HG03025 (cell line): ENCODE measurements around the gene CRLF1.

Experiments
- ATAC-seq: cut with Tn5 transposase; IDR thresholded peaks from one replicate; pipeline ENCODE4 v1.9.1; 2021; ENCODE audit warnings: mild to moderate bottlenecking, moderate library complexity; ENCODE audit not compliant: unreplicated experiment, low FRiP score

CRLF1 gene, protein sequence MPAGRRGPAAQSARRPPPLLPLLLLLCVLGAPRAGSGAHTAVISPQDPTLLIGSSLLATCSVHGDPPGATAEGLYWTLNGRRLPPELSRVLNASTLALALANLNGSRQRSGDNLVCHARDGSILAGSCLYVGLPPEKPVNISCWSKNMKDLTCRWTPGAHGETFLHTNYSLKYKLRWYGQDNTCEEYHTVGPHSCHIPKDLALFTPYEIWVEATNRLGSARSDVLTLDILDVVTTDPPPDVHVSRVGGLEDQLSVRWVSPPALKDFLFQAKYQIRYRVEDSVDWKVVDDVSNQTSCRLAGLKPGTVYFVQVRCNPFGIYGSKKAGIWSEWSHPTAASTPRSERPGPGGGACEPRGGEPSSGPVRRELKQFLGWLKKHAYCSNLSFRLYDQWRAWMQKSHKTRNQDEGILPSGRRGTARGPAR

DNA sequence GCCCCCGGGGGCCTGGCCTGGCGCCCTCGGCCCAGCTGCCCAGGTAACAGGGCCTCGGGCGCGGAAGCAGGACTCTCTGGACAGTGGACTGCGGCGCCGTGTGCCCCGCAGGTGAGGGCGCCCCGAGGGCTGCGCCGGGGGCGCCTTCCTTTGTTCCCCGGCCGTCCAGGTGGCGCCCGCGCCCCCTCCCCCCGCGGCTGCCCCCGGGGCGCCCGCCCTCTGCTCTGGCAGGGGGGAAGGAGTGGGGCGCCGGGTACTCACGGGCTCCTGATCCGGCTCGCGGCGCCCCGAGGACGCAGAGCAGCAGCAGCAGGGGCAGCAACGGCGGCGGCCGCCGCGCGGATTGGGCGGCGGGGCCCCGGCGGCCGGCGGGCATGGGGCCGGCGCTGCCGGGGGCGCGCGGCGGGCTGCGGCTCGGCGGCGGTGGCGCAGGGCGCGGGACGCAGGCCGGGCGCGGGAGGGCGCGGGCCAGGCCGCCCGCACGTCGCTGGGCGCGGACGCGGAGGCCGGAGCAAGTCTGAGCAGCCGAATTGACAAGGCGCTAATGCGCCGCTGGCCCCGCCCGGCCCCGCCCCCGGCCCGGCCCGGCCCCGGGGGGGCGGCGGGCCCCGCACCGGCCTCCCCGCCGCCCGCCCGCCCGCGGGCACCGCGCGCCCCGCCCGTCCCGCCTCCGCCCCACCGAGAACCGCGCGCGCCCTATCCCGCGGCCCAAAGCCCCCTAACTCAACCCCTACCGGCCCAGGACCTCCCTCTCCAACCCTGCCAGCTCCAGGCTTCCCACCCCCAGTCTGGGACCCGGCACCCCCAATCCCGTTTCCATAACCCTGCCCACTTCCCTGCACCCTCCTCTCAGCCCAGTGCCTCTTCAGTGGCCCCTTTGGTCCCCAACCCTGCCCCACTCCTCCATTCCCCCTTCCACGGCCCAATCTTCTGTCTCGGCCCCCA, at the start of gene CRLF1:
Gene CRLF1, minus strand, starts transcription at position 519 of the 945 bp plus-strand sequence. Its CDS starts 143 bp downstream, at position 376.
- no peak for ATAC-seq

DNA sequence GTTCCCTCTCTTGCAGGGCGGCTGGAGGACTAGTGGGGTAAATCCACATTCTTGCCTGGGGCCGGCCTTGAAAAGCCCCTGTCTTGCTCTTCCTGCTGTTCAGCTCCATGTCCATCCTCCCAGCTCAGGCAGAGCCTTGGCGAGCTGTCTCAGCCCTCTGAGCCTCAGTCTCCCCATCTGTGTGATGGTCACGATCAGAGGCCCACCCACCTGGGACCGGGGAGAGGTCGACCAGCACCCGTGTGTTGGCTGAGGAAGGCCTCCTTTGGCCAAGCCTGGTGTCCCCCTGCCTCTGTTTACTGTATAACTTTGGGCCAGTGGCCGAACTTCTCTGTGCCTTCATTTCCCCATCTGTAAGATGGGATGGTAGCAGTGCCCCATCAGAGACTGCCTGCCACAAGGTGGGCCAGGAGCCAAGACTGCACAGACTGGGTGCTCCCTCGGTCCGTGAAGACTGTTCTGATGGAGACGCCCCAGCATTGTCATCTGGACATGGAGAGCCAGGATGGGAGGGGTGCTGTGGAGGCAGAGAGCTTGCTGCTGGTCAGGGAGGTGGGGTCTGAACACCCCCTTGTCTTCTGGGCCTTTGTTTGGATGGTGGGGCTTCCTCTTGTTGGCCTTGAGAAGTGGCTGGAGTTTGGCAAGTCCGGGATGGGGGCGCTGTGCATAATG, 48.7 kb upstream of the CRLF1 start:
- no peak for ATAC-seq

DNA sequence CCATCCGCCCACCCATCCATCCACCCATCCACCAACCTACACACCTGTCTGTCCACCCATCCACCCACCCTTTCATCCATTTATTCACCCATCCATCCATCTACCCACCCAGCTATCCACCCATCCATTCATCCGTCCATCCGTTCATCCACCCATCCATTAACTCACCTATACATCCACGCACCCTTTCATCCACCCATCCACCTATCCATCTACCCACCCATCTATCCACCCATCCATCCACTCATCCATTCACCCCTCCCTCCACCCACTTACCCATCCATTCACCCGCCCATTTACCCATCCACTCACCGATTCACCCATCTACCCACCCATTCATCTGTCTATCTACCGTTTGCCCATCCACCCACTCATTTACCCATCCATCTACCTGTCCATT, 47.9 kb upstream of the CRLF1 start:
- ATAC-seq: no peak

DNA sequence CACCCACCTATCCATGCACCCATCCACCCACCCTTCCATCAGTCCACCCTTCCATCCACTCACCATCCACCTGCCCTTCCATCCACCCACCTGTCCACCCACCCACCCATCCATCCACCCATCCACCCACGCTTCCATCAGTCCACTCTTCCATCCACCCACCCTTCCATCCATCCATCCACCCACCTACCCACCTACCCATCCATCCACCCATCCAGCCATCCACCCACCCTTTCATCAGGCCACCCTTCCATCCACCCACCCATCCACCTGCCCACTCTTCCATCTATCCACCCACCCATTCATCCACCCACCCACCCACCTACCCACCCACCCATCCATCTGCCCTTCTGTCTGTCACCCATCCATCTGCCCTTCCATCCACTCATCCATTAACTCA, 47.3 kb upstream of the CRLF1 start:
- ATAC-seq: no peak

DNA sequence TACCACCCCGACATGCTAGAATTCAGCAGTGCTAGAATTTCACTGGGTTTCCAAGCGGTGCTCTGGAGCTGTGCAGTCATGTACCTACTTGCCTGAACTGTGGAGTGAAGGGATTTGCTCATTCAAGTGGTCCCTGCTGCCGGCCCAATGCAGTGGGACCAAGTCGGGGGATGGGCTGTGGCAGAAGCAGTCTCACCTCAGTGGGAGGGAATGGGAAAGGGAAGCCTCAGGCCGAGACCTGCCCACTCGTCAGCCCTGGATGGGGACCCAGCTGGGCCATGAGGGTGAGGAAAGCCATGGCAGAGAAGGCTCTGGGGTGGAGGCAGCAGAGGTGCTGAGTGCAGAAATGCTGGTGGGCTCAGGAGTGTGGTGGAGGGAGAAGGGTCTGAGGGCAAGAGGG, 45.1 kb upstream of the CRLF1 start:
- no peak for ATAC-seq

DNA sequence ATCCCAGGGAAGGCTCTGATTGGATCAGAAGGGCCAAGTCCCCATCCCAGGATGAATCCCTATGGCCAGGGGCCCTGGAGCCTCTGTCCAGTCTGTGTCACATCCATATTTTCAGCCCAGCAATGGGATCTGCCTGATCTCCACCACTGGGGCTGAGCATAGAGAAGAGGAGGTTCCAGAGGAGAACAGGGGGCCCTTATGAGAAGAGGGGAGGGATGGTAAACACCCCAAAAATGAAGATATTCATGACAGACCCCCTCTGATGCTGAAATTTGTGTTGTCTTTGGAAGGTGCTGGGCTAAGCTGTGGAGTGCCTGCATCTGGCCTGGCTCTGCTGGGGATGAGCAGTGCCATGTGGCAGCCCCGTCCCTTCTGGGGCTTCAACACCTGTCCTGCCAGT, 44.7 kb upstream of the CRLF1 start:
- ATAC-seq: no peak

DNA sequence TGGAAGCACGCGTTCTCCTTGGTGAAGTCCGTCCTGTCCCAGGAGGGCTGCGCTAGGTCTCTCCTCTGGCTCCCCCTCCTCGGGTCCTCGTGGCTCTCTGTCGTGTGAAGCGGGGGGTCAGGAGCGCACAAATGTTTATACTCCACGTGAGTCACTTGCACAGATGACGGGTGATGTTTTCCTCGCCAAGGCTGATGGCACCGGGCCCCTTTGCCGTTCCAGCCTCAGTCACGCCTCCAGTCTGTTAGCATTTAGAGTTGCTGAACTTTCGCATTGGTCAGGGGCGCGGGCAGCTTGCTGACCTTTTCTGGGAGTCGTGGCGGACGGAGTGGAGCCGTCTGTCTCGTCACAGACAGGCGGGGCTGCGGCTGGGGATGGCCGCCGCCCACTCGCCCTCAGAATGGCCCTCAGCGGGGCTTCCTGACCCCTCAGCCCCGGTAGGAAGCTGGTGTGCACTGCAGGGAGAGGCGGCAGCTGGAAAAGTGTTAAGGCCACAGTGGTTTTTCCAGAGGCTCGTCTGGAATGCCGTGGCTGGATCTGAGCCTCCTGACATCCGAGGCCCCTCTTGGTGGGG, 44.0 kb upstream of the CRLF1 start:
- ATAC-seq: no peak

DNA sequence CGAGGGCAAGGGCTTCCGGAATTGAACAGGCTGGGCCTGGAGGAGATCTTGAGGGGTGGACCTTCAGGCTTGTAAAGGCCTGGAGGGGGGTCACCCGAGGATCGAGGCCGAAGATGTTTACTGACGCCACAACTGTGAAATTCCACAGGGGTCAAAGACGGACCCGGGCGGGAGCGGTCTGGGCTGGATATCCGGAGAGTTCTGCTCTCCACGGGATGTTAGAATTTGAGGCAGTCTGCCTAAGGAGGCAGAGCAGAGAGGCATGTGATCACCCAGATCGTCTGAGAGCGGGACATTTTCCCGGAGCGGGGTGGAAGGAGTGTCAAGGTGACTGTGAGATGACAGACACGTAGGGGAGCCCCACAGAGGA, 43.4 kb upstream of the CRLF1 start:
- ATAC-seq: no peak

DNA sequence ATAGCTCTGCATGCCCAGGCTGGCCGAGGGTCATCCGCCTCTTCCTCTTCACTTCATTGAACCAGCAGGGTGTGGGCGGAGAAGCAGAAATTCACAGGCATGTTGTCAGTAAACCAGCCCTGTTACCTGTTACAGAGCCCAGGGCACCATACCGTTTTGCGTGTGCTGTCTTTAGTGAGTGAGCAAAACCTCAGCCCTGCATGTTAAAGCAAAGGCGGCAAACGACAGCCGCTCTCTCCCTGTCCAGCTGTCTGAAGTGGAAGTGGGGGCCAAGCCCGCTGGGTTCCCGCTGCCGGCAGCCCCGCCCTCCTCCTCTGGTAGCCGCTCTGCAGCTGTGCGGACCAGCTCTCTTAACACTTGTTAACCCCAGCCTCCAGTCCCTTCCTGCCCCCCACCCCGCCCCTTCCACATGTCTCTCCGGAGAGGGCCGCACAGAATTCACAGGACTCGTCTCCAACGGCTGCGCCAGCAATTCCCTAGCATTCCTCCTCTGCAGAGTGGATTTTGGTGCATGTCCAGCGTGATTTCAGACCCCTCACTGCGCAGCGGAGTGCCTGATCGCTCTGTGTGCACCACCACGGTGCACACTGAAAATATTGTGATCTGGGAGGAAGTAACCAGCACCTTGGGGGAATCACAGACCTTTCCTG, 42.9 kb upstream of the CRLF1 start:
- ATAC-seq: no peak

DNA sequence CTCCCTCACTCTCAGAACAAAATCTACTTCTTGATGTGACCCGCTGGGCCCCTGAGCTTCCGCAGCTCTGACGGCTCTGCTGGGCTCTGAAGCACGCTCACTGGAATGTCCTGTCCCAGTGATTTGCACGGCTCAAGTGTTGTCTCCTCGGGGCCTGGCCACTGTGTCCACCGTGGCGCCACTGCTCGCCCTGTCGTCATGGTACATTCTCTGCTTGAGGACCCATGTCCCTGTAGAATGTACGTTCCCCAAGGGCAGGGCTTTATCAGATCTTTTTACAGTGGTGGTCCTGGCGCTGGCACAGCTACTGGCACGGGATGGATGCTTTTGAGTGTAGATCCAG, 42.3 kb upstream of the CRLF1 start:
- no peak for ATAC-seq

DNA sequence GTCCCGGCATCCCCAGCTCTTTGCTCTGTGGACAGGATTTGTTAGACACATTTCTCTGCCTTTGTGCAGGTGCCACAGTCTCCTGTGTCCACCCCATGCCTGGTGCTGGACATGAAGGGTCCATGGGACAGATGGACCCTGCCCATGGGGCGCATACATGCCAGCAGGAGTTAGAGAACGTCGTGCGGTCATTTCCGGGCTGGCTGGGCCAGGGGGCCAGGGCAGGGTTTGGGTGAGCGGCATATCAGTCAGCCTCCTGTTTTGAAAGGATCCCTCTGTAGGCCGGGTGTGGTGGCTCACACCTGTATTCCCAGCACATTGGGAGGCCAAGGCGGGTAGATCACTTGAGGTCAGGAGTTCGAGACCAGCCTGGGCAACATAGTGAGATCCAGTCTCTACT, 41.2 kb upstream of the CRLF1 start:
- no peak for ATAC-seq

DNA sequence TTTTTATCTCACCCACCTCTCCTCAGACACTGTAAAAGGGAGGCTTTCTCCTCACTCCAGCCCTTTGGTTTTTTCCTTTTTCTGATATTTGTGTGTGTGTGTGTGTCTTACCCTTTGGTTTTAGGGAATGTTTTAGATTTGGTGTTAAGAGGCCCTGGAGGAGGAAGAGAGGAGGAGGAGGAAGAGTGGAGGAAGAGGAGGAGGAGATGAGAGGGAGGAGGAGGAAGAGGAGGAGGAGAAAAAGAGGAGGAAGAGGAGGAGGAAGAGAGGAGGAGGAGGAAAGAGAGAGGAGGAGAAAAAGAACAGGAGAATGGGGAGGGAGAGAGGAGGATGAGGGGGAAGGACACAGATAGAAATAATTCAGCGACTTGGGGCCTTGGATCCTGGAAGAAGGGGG, 40.8 kb upstream of the CRLF1 start:
- ATAC-seq: no peak

DNA sequence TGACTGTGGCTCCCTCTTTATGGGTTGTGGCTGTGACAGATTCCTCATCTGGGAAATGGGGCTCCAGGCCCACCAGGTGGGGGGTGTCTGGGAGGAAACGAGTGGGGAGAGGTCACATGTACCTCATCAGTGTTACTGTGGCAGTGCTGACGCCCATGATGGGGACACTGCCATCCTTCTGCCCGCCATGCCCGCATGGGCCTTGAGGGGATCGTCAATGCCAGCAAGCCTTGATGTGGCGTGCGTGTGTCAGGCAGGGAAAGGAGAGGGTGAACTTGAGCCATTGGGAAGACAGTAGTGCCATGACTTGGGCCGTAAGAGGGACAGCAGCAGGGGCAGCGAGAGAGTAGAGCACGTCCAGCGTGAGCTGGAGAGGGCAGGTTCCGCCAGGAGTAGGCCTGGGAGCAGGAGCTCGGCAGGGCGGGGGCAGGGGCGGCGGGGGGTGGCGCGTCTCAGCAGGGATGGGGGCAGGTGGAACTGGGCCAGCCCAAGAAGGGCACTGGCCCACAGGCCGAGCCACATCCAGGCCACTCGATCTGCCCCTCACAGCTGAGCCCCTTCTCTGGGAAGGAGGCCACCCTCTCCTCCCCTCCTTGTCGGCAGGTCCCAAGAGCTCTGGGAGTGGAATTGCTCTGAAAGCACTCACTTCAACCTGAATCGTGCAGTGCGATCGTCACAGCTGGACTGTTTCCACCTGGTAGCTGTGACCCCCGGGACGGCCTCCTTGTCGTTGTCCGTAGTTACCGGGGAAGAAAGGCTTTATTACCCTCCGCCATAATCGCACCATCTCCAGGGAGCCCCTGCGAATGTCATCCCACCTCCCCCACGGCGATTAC, 40.2 kb upstream of the CRLF1 start:
- ATAC-seq: no peak

DNA sequence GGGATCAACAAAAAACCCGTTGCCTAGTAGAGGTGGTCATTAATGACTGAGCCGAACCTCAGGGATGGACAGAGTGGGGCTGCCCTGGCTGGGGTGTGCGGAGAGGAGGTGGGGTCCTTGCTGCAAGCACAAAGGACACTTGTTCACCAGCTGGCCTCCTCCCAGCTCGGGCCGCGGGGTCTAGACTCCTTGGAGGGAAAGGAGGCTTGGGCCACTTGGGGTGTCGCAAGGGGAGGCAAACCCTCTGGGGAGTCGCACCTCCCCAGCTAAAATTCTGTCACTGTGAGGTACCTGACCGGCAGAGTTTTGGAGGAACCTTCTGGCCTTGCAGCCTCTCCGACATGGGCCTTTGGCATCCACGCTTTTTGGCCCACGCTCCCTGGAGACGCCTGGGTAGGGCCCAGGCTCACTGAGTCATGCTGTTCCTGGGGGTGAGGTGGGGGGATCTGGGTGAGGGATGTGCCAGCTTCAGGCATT, 38.5 kb upstream of the CRLF1 start:
- no peak for ATAC-seq

DNA sequence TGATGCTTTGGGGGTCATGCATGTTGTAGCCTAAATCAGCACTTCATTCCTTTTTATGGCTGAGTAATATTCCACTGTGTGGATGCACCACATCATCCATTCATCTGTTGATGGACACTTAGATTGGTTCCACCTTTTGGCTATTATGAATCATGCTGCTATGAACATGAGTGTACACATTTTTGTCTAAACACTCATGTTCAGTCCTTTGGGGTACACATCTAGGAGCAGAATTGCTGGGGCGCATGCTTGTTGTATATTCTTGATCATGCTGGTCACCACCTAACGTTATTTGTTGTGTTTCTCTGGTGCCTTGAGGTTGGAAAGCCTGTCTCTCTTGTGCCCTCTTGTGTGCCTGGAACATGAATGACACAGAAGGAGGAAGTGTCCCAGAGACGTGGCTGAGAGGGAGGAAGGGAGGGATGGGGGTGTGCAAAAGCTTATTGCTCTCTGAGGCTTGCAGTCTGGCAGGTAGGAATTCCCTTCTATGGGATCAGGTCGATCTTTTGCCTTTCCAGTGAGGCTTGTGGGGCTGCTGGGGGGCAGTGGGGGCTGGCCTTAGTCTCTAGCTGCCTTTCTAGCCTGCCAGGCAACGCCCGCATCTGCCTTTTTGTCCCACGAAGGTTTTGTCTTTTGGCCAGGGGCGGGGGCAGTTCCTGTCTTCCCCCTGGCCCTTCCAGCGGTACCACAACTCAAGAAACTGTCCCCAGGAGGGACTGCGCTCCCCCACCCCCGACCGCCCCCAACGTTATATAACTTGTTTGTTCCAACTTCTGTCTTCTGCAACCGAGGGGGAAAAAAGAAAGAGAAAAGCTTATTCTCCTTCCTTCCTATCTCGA, 37.8 kb upstream of the CRLF1 start:
- no peak for ATAC-seq

DNA sequence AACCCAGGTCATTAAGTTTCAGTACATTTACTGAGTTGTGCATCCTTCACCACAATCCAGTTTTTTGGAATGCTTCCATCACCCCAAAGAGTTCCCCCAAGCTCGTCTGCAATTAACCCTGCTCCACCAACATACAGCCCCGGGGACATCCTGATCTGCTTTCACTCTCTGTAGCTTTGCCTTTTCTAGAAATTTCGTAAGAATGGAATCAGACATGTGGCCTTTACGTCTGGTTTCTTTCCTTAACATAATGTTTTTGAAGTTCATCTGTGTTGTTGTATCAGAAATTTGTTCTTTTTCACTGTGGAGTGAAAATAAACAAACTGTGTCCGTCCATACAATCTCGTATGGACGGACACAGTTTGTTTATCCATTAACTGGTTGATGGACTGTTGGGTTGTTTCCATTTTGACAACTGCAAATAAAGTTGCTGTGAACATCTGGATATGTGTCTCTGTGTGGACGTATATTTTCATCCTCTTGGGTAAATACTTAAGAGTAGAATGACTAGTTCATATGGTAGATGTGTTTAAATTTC, 33.2 kb upstream of the CRLF1 start:
- no peak for ATAC-seq

DNA sequence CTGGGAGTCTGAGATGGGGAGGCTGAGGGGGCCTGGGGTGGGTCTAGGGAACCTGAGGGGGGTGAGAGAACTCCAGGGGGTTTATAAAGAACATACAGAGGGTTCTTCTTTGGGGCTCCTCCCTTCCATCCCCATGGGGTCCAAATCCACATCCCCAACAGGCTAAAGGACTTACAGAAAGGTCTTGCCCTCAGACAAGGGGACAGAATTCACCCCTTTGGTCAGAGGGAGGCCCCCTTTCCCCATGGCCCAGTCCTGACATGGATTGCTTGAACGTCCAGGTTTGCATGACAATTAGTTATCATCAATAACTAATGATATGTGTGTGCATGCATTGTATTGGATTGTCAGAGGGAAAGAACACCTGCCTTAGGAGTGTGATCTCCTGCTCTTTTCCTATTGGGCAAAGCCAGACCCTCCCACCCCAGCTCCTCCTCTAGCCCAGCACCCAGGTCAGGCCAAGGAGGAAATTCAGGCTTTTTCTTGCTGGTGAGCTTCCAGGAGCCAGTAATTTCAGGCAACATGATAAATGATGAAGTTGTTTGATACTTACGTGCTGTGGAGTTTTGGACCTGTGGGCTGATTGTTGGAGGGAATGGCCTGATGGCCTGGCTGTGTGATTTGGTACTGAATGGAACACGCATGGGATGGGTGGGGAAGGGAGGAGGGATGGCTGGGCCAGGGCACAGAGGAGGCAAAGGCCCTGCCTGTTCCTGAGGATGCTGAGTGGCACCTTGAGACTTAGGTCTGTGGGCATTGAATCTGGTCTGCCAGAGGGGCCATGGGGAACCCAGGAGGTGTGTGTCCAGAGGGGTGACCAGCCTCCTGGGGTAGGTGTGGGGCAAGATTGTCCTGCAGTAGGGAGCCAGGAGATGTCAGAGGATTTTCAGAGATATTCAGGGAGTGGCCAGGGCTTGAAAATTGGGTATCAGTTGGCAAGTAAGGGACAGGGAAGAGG, 31.4 kb upstream of the CRLF1 start:
- no peak for ATAC-seq
